LNCAP (cell line): ENCODE data around the gene SLCO3A1.

Experiments
- CTCF ChIP-seq: fragments of 450-650 bp; IDR thresholded peaks from 2 replicates; pipeline ENCODE4 v1.5.1; 2017; ENCODE audit warnings: mild to moderate bottlenecking

The SLCO3A1 gene

GRCh38 chr15:91954292-91954691, 100.8 kb downstream of the SLCO3A1 start:
- TF ChIP-seq CTCF, result no peak

DNA sequence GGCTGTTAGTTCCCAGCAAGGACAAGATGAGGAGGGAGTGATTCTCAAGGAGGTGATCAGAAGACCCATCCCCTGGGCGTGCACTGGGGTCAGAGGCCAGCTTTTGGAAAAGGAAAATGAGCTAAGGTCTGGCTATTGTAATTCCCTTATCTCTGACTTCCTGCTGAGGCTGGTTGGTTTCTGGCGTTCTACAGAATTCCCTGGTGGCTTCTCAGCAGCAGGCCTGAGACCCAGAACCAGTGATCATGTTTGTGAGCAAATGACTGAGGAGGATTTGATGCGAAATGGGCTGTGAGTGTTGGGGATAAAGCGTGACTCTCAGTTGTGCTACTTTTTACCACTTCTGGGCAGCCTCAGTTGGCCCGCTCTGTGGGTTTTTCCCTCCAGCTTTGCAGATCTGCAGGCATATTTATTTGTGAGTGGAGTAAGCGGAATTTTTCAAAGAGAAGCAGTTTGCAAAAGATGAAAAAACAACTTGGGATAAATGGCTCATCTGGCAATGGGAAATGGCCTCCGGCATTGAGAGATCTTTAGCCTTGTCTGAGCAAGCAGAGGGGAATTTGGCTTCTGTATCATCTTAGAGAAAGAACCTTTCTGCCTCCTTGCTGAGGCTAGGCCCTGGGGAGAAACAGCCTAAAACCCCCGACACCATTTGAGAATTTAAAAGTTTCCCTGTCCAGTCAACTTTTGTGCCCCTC, 102.7 kb downstream of the SLCO3A1 start:
- no peak for TF ChIP-seq CTCF

DNA sequence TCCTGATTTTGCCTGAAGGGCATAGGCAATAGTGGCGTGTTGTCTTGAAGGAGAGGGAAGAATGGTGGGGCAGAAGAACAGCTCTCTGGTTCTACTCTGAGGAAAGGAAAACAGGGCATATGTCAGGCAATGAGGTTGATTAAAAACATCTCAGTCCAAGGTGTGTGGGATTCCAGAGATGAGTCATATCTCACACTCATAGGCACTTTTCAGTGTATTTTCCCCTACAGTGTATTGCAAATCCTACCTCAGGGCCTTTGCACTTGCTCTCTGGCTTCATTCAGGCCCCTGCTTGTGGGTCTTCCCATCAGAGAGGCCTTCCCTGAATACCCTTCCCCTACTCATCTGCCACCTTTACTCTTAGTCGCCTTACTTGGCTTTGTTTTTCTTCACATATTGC, 107.8 kb downstream of the SLCO3A1 start:
- no peak for TF ChIP-seq CTCF

DNA sequence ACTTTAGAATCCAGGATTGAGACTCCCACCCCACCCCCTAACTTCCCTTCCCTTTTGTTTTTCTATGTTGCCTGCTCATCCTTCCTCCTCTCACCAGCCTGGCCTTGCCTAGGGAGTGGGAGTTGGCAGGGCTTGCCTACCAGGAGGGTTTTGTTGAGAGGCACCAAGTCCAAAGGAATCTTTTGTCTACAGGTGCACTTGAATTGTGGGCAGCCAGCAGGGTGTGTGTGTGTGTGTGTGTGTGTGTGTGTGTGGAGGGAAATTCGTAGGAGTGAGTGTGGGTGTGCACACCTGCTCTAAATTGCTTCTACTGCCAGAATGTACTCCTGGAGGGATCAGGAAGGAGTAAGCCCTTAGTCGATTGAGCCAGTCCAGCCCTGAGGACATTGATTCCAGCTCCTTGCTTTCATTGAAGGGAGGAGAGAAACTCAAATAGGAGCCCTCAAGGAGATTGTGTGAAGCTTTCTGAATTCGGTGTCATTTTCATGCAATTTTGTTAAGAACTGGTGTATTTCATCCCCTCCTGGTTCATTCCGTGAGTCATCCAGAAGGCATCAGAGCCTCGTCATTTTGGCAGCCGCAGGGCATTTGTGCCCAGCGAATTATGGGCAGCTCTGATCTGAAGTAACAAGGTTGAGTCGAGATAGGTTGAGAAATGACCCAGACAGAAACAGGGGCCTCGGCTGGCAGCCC, 112.1 kb downstream of the SLCO3A1 start:
- no peak for TF ChIP-seq CTCF

DNA sequence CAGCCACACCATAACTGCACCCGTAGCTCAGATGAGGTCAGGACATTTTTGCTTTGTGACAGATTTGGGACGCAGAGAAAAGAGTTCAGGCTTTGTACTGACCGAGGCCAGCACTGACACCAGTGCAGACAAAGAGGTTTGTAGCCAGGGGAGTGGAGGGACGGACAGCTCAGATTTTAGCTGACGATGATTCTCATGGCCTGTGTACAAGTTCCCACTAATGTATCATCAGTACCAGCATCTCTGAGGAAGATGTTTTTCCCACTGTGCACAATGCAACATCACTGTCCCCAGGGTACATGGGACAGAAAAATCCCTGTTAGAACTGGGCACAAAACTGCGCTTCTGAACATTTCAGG, 112.7 kb downstream of the SLCO3A1 start:
- TF ChIP-seq CTCF, result no peak

- TF ChIP-seq CTCF, result no peak
These were observed 114.6 kb downstream of the SLCO3A1 start for GRCh38 chr15:91967935-91968606.

DNA sequence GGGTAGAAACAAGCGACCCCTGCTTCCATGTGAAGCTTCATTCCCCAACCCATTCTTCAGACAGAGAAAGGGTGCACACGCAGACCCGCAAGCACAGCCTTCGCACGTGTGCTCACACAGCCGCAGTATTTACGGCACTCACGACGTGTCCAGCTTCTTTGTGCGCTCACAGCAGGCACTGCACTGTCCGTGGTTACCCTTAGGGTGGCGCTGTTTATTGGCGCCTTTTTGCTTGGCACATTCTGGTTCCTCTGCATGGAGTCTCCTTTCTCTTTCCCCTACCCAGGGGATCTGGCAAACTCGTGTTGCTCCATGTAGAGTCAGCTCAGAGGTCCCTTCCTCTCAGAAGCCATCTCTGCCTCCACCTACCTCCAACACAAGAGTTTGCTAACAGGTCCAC, 115.1 kb downstream of the SLCO3A1 start:
- no peak; the same call in 1 of the 2 replicates for TF ChIP-seq CTCF
